ENCODE data around the gene PARVB. TPM values are rescaled to one million over a fixed set of nuclear protein-coding genes. Genes with fewer than 3 reads are reported as not detected.

PARVB gene
- polyA plus RNA-seq, 1 donor: 10.9 TPM

DNA sequence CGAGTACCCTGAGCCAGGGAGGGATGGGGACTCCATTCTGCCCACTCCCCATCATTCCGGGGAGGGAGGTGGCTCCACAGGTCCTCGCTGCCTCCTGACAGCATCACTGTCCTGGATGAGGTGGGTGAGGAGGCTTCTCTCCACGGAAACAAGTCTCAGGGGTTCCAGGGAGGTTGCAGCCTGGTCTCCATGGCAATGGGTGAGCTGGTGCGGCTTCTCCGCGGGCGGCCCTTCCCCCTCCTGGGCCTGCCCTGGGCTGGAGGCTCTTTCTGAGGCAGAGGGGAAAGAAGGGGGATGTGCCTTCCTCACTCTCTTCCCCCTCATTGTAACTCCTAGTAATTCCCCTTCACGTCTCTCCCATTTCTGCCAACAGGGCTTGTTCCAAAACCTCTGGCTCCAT lies 119.5 kb downstream of the PARVB start:
- Histone ChIP-seq H3K4me1 (ENCODE audit: control insufficient read depth, insufficient read depth, low read length) (no peaks in the 10 kb centered on the region), H3K27me3 (ENCODE audit: control insufficient read depth, insufficient read depth, low read length) (no peaks in the 10 kb centered on the region), H3K36me3 (ENCODE audit: control insufficient read depth, insufficient read depth, low read length) (no peaks in the 10 kb centered on the region), H3K4me3 (ENCODE audit: low read length) (no peak overlapping the region), H3K27ac (ENCODE audit: low read length) (no peak overlapping the region), H3K9me3 (ENCODE audit: control insufficient read depth, low read depth, low read length) (no peaks in the 10 kb centered on the region)
- no peak for DNase-seq
- WGBS (ENCODE audit: insufficient coverage, low lambda C conversion rate): no CpG with 5 or more reads among the region's 9 CpGs

- no peak overlapping the region for H3K27ac ChIP-seq (ENCODE audit: low read length)
- no peak overlapping the region for H3K4me3 ChIP-seq (ENCODE audit: low read length)
- no CpG with 5 or more reads among the region's 10 CpGs for WGBS (ENCODE audit: insufficient coverage, low lambda C conversion rate)
- no peaks in the 10 kb centered on the region for H3K9me3 ChIP-seq (ENCODE audit: control insufficient read depth, low read depth, low read length)
- no peaks in the 10 kb centered on the region for H3K27me3 ChIP-seq (ENCODE audit: control insufficient read depth, insufficient read depth, low read length)
- H3K4me1 ChIP-seq (ENCODE audit: control insufficient read depth, insufficient read depth, low read length): no peaks in the 10 kb centered on the region
- no peak for DNase-seq
- H3K36me3 ChIP-seq (ENCODE audit: control insufficient read depth, insufficient read depth, low read length): no peaks in the 10 kb centered on the region
Observed at GRCh38 chr22:44144046-44144569, 120.0 kb downstream of the PARVB start.

DNA sequence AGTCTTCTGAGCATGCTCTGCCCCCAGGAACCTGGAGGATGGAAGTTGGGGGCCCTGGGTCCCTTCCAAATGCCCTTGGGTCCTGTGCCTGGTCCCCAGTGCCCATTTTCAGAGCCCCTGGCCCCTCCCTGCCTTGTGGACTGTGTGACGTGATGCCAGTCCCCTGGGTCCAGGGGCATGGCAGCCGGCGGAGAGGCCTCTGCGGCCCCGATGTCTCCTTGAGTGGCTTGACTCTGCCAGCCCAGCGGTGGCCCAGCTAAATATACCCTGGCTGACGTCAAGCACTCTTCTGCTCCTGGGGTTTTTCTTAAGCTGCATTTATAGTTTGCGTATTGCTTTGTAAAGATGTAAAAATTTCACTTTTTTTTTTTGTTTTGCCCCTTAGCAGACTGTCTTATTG lies 121.4 kb downstream of the PARVB start:
- Histone ChIP-seq H3K27ac (ENCODE audit: low read length) (no peak overlapping the region), H3K27me3 (ENCODE audit: control insufficient read depth, insufficient read depth, low read length) (no peaks in the 10 kb centered on the region), H3K36me3 (ENCODE audit: control insufficient read depth, insufficient read depth, low read length) (no peaks in the 10 kb centered on the region), H3K4me3 (ENCODE audit: low read length) (no peak overlapping the region), H3K4me1 (ENCODE audit: control insufficient read depth, insufficient read depth, low read length) (no peaks in the 10 kb centered on the region), H3K9me3 (ENCODE audit: control insufficient read depth, low read depth, low read length) (no peaks in the 10 kb centered on the region)
- DNase-seq: no peak
- no CpG with 5 or more reads among the region's 8 CpGs for WGBS (ENCODE audit: insufficient coverage, low lambda C conversion rate)

DNA sequence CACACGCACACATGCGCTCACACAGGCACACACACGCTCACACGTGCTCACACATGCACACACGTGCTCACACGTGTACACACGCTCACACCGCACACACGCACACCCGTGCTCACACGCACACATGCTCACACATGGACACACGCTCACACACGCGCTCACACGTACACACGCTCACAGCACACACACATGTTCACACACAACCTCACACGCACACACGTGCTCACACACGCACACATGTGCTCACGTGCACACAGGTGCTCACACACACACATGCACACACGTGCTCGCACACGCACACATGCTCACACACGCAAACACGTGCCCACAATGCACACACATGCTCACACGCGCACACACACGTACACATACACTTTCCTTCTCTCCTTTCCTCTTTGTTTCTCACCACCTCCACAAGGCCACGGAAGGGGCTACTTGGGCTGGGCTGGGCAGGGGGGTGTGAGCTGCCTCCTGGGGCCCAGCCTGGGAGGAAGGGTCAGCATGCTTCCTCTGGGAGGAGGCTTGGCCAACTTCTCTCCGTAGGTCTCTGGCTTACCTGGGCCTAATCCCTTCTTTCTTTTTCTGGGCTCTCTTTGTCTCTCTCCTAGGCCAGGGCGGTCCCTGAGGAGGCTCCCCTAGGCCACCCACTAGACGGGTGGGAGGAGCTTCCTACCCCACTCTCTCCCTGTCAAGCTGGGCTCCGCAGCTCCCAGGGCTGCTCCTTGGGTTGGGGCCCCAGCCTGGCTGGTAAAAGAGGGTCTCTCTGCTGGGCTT lies 122.2 kb downstream of the PARVB start:
- Histone ChIP-seq H3K4me3 (ENCODE audit: low read length) (no peak overlapping the region), H3K9me3 (ENCODE audit: control insufficient read depth, low read depth, low read length) (no peaks in the 10 kb centered on the region), H3K4me1 (ENCODE audit: control insufficient read depth, insufficient read depth, low read length) (no peaks in the 10 kb centered on the region), H3K27me3 (ENCODE audit: control insufficient read depth, insufficient read depth, low read length) (no peaks in the 10 kb centered on the region), H3K36me3 (ENCODE audit: control insufficient read depth, insufficient read depth, low read length) (no peaks in the 10 kb centered on the region), H3K27ac (ENCODE audit: low read length) (no peak overlapping the region)
- DNase-seq: no peak
- 96% methylated on average over 9 of the region's 33 CpGs for WGBS (ENCODE audit: insufficient coverage, low lambda C conversion rate)

- Histone ChIP-seq H3K4me1 (ENCODE audit: control insufficient read depth, insufficient read depth, low read length) (no peaks in the 10 kb centered on the region), H3K27me3 (ENCODE audit: control insufficient read depth, insufficient read depth, low read length) (no peaks in the 10 kb centered on the region), H3K27ac (ENCODE audit: low read length) (no peak overlapping the region)
Observed at GRCh38 chr22:44147008-44147645, 123.0 kb downstream of the PARVB start.

DNA sequence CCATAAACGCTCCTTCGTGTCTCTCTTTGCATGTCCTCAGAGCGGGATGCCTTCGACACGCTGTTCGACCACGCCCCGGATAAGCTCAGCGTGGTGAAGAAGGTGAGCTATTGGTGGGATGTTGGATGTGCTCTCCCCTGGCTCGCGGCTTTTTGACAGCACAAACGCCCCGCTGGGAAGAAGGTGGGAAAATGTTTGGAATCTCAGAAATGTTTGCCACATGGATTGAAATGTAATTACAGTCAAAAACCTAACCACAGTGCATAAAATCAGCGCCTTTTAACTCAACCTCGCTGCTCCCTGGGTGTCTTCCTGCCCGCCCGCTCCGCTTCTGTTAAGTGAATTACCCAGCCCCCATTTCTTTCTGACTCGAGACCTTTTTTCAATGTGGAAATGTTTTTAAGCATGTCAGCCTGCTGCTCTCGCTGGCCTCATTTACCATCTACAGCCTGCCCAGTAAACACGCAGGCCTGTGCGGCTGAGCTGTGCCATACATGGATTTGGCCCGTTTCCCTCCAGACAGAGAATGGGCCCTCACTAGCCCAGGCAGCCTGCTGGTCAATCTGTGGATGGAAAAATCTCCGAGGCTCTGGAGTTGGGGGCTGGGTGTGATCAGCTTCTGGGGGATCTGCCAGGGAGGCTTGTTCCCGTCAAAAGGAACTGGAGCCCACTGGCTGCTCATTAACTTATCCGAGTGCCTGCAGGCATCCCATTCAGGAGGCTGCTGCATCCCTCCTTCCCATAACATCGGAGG lies 123.9 kb downstream of the PARVB start:
- Histone ChIP-seq H3K36me3 (ENCODE audit: control insufficient read depth, insufficient read depth, low read length) (no peaks in the 10 kb centered on the region), H3K27ac (ENCODE audit: low read length) (peak overlapping the region; percentile 33), H3K4me3 (ENCODE audit: low read length) (no peak overlapping the region), H3K27me3 (ENCODE audit: control insufficient read depth, insufficient read depth, low read length) (no peaks in the 10 kb centered on the region), H3K4me1 (ENCODE audit: control insufficient read depth, insufficient read depth, low read length) (no peaks in the 10 kb centered on the region), H3K9me3 (ENCODE audit: control insufficient read depth, low read depth, low read length) (no peaks in the 10 kb centered on the region)
- WGBS (ENCODE audit: insufficient coverage, low lambda C conversion rate): 80% methylated on average over 1 of the region's 27 CpGs
- peak in 1 of 2 donors; percentile 29 for DNase-seq

More at GRCh38 chr22:44147008-44147645, 123.0 kb downstream of the PARVB start:
- no CpG with 5 or more reads among the region's 12 CpGs for WGBS (ENCODE audit: insufficient coverage, low lambda C conversion rate)
- Histone ChIP-seq H3K4me3 (ENCODE audit: low read length) (no peak overlapping the region), H3K36me3 (ENCODE audit: control insufficient read depth, insufficient read depth, low read length) (no peaks in the 10 kb centered on the region), H3K9me3 (ENCODE audit: control insufficient read depth, low read depth, low read length) (no peaks in the 10 kb centered on the region)
- no peak for DNase-seq

- DNase-seq: no peak
- WGBS (ENCODE audit: insufficient coverage, low lambda C conversion rate): no CpG with 5 or more reads among the region's 4 CpGs
Observed at GRCh38 chr22:44151676-44152075, 127.6 kb downstream of the PARVB start.

DNA sequence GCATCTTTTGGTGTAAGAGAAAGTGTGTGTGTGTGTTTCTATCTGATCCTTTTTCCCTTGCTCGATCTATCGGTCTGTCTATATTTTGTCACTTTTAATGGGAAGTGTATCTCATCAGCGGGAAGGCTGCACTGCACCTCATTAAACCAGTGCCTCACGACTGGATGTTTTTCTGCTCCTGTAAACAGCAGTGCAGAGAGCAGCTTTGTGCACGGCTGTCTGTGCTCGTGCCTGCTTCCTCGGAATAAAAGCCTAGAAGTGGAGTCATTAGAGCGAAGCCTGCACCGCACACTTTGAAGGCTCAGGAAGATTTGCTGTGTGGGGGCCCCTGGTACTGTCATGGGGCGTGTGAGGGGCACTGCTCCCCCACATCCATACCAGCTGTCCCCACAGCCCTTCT lies 129.6 kb downstream of the PARVB start:
- H3K4me3 ChIP-seq (ENCODE audit: low read length): no peak overlapping the region
- H3K9me3 ChIP-seq (ENCODE audit: control insufficient read depth, low read depth, low read length): no peaks in the 10 kb centered on the region
- no peaks in the 10 kb centered on the region for H3K27me3 ChIP-seq (ENCODE audit: control insufficient read depth, insufficient read depth, low read length)
- no peak for DNase-seq
- WGBS (ENCODE audit: insufficient coverage, low lambda C conversion rate): 100% methylated on average over 2 of the region's 10 CpGs
- no peaks in the 10 kb centered on the region for H3K36me3 ChIP-seq (ENCODE audit: control insufficient read depth, insufficient read depth, low read length)
- no peak overlapping the region for H3K27ac ChIP-seq (ENCODE audit: low read length)
- H3K4me1 ChIP-seq (ENCODE audit: control insufficient read depth, insufficient read depth, low read length): no peaks in the 10 kb centered on the region

More at GRCh38 chr22:44151676-44152075, 127.6 kb downstream of the PARVB start:
- H3K27ac ChIP-seq (ENCODE audit: low read length): no peak overlapping the region
- H3K27me3 ChIP-seq (ENCODE audit: control insufficient read depth, insufficient read depth, low read length): no peaks in the 10 kb centered on the region
- no peaks in the 10 kb centered on the region for H3K4me1 ChIP-seq (ENCODE audit: control insufficient read depth, insufficient read depth, low read length)
- no peak overlapping the region for H3K4me3 ChIP-seq (ENCODE audit: low read length)
- no peaks in the 10 kb centered on the region for H3K36me3 ChIP-seq (ENCODE audit: control insufficient read depth, insufficient read depth, low read length)
- no peaks in the 10 kb centered on the region for H3K9me3 ChIP-seq (ENCODE audit: control insufficient read depth, low read depth, low read length)

DNA sequence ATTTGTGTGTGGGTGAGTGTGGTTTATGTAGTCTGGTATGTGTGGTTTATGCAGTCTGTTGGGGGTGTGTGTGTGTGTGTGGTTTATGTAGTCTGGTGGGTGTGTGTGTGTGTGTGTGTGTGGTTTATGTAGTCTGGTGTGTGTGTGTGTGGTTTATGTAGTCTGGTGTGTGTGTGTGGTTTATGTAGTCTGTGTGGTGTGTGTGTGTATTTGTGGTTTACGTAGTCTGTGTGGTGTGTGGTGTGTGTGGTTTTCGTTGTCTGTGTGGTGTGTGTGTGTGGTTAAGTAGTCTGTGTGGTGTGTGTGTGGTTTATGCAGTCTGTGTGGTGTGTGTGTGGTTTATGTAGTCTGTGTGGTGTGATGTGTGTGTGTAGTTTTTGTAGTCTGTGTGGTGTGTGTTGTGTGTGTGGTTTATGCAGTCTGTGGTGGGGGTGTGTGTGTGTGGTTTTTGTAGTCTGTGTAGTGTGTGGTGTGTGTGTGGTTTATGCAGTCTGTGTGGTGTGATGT lies 130.4 kb downstream of the PARVB start:
- Histone ChIP-seq H3K4me1 (ENCODE audit: control insufficient read depth, insufficient read depth, low read length) (no peaks in the 10 kb centered on the region), H3K27ac (ENCODE audit: low read length) (no peak overlapping the region), H3K9me3 (ENCODE audit: control insufficient read depth, low read depth, low read length) (no peaks in the 10 kb centered on the region), H3K4me3 (ENCODE audit: low read length) (no peak overlapping the region), H3K27me3 (ENCODE audit: control insufficient read depth, insufficient read depth, low read length) (no peaks in the 10 kb centered on the region), H3K36me3 (ENCODE audit: control insufficient read depth, insufficient read depth, low read length) (no peaks in the 10 kb centered on the region)
- DNase-seq: no peak
- WGBS (ENCODE audit: insufficient coverage, low lambda C conversion rate): no CpG with 5 or more reads among the region's 2 CpGs

GRCh38 chr22:44155115-44155514 lies 131.0 kb downstream of the PARVB start:
- WGBS (ENCODE audit: insufficient coverage, low lambda C conversion rate): no CpG with 5 or more reads among the region's 14 CpGs

More at GRCh38 chr22:44155115-44155514, 131.0 kb downstream of the PARVB start:
- Histone ChIP-seq H3K9me3 (ENCODE audit: control insufficient read depth, low read depth, low read length) (no peaks in the 10 kb centered on the region), H3K27ac (ENCODE audit: low read length) (no peak overlapping the region), H3K4me3 (ENCODE audit: low read length) (no peak overlapping the region), H3K36me3 (ENCODE audit: control insufficient read depth, insufficient read depth, low read length) (no peaks in the 10 kb centered on the region), H3K27me3 (ENCODE audit: control insufficient read depth, insufficient read depth, low read length) (no peaks in the 10 kb centered on the region), H3K4me1 (ENCODE audit: control insufficient read depth, insufficient read depth, low read length) (no peaks in the 10 kb centered on the region)
- DNase-seq: no peak

Measured in large intestine (tissue), 3 donors.